ENCODE results near the gene EEIG1.

Gene EEIG1

DNA sequence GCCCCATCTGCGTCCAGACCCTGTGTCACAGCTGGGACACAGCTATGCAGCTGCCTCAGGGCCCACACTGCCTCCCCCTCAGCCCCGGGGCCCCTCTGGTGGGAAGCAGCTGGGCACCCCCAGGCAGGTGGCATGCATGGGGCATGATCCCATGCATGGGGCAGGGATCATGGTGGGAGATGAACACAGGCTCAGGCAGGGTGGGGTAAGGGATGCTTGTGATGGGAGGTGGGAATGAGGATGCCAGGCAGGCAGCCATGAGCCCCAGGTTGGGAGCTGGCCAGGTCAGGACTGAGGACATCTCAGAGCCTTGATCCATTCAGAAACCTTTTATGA is 19.7 kb downstream of the EEIG1 start:
- no peak for DNase-seq

DNA sequence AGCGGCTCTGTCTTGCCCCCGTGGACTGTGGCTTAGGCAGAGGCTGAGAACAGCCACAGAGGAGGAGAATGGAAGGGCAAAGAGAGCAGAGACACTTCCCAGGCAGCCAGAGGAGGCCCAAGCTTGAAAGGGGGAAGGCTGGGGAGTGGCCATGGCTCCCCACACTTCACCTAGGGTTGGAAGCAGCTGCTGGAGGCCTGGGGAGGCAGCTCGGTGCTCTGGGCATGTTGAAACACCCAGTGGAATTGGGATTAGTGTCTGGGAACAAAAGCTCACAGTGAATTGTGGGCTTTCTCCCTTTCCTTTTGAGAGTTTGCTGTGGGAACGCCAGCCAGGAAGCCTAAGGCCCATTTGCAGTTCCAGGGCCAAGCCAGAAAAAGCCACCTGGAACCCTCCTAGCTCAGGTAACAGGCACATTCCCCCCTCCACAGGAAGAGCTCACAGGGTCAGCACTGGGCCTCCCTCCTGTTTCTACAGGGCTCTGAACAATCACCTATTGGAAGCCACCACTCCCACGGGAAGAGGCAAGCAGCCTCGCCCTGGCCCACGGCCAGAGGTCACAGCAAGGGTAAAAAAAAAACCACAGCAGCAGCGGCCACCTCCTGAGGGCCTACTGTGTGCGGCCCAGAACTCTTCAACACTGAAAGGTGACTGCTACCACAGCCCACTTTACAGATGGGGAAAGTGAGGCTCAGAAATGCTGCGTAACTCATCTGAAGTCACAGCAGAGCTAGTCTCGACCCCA is 20.2 kb downstream of the EEIG1 start:
- no peak for DNase-seq

DNA sequence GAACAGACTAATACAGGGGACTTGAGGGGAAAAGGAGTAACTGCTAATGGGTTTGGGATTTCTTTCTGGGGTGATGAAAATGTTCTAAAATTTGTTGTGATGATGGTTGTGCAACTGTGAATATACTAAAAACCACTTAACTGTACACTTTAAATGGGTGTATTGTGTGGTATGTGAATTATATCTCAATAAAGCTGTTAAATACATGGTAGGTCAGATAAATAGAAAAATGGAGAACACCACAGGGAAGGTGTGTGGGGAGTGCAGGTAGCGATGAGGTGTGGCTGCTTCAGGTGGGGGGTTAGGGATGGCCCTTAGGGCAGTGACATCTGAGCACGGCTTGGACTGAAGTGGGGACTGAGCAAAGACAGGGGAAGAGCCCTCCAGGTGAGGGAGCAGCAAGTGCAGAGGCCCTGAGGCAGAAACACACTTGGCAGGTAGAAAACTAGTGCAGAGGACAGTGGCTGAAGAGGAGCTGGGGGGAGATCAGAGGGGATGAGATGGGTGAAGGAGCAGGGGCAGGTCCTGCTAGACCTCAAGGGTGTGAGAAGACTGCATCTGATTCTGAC is 20.9 kb downstream of the EEIG1 start:
- DNase-seq, result no peak

DNA sequence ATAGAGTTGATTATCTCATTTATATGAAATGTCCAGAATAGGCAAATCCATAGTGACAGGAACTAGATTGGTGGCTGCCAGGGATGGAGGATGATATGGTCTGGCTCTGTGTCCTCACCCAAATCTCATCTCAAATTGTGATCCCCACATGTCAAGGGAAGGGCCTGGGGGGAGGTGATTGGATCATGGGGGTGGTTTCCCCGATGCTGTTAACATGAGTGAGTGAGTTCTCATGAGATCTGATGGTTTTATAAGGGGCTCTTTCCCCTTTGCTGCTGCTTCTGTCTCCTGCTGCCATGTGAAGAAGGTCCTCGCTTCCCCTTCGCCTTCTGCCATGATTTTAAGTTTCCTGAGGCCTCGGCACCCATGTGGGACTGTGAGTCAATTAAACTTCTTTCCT is 21.4 kb downstream of the EEIG1 start:
- no peak for DNase-seq

DNA sequence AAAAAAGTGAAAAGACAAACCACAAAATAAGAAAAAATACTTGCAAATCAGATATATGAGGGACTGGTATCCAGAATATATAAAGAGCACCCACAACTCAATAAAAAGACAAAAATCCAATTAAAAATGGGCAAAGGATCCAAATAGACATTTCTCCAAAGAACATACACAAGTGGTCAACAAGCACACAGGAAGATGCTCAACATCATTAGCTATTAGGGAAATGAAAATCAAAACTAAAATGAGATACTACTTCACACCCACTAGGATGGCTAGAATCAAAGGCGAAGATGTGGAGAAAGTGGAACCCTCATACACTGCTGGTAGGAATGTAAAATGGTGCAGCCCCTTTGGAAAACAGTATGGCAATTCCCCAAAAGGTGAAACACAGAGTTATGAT is 22.1 kb downstream of the EEIG1 start:
- no peak for DNase-seq

DNA sequence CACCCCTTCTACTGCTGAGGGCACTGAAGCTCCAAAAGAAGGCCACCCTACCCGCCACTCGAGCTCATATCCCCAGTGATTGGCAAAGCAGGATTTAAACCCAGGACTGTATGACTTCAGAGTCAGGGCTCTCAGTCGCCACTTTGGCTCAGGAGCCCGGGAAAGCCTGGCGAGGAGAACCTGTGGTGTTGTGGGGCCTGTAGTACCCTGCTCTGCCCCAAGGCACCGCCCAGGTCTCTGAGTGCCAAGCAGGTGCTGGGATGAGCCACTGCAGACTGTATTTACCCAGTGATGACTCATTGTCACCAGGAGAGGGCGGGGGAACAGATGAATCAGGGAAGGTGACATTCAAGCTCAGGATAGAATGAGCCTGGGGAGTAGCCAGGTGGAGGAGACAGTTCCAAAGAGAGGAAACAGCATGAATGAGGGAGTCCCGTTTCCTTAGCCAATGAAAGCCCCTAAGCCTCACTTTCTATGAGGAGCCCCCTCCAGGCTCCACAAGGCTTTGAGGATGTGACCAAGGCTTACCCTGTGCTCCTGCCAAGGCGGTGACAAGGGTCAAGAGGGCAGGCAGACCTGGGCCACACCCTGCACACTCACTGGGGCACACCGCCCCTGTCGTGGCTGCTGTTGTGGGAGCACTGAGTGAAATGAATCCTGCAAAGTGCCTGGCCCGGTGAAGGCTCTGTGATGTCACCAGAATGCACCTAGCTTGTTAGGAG is 25.3 kb downstream of the EEIG1 start:
- peak in 20 of 51 donors; percentile 36 to 82 (median 46) for DNase-seq

DNA sequence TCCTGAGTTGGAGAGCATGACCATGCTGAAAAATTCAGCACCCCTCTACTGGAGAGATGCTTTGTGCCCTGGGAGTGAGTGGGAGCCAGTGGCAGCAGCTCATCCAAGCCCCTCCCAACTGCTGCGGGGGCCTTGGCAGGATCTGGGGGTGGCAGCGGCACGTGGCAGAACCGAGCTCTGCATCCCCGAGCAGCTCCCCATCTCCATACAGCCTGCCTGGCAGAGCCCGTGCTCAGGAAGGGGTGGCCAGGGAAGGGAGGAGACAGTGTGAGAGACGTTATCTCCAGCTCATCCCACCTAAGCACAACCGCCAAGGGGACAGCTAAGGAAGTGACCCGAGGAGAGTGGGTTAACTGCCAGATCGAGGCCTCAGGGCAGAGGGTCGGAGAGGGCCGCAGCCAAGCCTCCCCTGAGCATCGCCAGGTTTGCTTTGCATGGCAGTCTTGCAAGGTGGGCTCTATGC is 25.9 kb downstream of the EEIG1 start:
- DNase-seq, result peak in 30 of 51 donors; percentile 26 to 87 (median 53)

DNA sequence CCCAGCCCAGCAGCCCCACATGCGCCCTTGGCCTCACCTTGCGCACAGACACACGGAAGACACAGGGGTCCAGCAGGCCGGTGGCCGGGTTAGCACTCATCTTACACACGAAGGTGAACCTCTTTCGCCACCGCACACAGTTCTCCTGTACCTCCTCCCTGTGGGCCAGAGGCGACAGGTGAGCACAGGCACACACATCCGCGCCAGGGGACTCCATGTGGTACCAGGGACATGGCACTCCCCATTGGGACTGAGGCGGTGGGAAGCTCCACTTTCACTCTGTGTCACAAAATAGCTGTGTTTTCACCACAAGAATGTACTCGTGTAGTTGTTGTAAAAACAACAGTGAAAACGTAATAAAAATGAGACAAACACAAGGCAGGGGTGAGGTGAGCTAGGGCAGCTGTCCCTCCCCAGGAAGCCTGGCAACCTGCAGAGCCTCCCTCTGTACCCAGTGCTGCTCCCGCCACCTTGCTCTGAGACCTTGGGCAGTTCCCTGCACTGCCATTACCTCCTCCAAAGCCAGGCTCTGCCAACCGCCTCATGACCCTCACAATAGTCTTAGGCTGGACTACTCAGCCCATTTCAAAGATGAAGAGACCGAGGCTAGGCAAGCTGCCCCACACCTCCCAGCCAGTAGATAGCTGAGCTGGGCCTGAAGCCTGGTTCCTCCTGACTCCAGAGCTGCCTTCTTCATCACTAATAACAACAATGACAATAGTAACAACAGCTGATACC is 26.9 kb downstream of the EEIG1 start:
- DNase-seq, result no peak

DNA sequence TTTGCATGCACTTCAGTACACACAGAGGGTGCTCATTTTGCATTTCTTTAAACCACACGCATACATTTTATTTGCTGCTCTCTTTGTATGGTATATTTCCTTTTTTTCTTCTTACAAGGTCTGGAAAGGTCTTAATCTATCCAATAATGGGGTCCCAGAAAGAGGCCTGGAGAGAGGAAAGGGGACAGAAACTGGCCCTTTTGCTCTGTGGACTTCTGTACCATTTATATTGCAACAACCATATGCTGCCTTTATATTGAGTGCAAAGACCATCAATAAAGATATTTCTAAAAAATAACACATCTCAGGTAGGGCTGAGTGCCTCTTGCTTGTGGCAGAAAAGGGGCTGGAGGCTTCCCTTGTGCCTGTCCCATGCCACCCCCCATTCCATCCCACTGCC is 27.6 kb downstream of the EEIG1 start:
- no peak for DNase-seq

DNA sequence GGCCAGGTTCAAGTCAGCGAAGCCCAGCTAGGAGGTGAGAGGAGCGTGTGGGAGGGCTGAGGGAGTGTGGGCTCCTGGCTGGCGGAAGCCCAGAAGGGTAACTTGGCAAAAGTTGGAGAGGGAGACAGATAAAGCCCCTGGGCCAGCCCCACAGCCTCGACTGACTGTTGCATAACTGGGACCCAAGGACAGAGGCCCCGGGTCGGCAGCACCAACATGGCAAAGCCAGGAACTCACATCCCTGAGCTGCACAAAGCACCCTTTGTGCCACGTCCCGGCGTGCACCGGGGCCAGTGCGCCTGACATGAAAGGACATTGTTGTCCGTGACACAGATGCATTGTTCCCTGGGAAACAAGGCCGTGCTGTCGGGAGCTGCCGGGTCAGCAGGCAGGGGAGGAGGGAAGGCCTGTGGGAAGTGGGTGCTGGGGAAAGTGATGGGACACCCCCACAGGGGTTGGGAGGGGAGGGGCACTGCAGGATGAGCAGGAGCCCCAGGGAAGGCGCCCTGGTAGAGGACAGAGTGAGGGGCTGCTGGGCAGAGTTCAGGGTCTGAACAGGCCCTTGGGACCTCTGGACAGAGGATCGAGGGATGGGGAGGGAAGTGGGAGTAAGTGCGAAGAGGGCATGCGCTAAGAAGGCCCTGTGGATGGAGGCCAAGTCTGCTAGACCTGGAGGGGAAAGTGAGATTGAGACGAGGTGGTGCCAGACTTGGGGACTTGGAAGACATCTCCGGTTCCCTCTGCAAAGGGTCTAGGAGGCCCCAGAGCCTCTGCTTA is 30.1 kb downstream of the EEIG1 start:
- DNase-seq, result peak; percentile 34 to 98 (median 90)

DNA sequence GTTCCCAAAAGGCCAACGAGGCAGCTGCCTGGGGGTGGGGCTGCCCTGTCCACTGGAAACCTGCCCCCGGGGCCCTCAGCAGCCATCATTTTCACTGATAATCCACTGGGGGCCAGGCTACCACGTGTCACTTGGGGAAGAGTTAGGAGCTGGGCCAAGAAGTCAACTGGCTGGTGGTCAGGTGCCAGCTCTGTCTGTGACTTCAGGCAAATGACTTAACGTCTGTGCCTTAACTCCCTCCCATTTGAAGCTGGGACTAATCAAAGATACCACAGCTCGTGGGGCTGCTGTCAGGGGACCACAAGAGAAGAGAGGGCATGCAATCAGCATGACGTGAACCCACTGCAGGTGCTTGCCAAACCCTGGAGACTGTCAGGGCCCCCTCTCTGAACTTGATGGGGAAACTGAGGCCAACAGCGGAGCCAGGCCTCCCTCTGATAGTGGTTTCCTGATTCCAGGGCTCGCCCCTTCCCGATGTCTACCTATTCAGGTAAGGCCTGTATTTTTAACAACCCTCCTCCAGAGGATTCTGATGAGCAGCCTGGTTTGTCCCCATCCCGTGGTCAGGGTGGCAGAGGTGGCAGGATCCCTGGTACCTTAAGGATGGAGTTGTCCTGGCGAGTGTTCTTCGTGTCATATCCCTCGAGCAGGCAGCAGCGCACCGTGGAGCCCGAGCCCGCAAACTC is 30.8 kb downstream of the EEIG1 start:
- DNase-seq, result peak in 32 of 51 donors; percentile 29 to 78 (median 60)

DNA sequence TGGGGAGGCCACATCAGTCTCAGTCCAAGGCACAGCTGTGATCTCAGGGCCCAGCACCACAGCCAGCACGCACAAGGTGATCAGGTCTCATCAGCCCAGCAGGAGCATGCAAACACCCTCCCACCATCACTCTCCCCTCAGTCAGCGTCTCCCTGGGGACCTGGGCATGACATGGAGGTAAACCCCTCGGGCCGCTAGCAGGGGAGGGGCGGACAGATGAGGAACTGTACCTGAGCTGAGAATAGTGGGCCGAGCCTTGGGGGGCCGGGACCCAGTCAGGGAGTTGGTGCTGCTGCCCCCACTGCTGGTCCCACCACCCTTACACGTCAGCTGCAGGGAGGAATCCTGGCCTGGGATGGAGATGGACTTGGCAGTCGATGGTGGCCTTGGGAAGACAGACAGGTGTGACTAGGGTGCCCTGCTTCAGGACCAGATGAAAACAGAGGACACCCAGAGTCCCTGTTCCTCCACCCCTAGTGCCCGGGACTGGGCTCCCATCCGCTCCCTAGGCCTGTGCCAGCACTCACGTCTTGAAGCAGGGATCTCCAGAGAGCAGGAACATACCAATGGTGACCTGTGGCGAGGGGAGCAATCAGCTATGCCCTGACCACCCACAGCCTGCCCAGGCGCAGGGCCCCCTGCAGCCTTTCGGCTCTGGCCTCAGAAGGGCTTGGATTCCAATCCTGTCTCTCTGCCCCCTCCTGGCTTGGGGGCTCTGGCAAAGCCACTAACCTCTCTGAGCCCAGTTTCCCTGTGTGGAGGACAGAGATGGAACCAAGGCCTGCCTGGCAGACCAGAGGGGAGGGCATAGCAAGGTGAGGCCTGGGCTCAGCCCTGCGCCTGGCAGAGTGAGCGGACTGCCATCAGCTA is 32.7 kb downstream of the EEIG1 start:
- no peak for DNase-seq

DNA sequence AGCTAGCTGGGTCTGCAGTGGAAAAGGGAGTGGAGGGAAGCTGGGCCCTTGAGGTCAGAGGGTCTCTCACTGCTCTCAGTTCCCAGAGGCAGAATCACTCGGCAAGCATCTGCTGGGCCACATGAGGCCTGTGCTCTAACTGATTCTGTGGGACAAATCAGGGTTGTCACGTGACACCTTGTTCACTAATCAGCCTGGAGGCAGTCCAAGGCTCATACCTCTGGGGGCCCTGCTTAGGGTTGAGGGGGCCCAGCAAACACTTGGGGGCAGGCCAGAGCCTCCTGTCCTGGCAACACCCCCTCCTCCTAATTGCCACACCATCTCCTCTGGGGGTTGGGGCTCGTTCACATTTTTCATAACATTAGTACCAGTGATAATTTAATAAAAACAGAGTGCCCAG is 34.1 kb downstream of the EEIG1 start:
- no peak for DNase-seq

DNA sequence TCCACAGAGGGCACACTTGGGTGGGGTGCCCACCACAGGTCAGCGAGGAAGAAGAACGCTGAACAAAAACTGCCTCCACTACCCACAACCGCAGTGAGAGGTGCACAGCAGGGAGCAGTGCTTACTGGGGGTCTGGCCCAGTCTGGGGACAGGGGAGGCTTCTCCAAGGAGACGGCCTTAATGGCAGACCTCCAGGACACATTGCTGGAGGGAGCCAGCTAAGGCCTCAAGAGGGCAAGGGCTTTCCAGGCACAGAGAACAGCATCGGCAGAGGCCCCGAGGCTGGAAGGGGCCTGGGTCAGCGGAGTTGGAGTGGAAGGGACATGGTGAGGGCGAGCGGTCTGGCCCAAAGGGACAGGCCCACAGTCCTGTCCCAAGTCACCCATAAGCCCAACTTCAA is 34.8 kb downstream of the EEIG1 start:
- peak in 3 of 51 donors; percentile 24 to 37 (median 29) for DNase-seq

DNA sequence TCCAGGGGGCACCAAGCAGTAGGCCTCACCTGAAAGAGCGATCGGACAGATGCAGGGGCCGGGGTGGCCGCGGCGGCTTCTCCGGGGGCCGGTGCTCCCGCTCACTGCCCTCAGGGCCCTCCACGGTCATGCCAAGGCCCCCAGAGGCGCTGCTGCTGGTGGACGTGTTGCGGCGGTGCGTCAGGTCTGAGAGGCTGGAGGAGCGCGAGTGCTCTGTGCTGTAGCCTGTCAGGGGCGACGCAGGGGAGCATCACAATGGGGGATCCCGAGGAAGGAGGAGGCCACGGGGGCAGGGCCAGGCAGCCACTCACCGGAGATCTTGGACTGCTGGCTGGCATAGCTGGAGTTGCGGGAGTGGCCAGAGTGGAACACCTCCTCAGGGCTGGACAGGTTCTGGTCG is 35.5 kb downstream of the EEIG1 start:
- no peak for DNase-seq

DNA sequence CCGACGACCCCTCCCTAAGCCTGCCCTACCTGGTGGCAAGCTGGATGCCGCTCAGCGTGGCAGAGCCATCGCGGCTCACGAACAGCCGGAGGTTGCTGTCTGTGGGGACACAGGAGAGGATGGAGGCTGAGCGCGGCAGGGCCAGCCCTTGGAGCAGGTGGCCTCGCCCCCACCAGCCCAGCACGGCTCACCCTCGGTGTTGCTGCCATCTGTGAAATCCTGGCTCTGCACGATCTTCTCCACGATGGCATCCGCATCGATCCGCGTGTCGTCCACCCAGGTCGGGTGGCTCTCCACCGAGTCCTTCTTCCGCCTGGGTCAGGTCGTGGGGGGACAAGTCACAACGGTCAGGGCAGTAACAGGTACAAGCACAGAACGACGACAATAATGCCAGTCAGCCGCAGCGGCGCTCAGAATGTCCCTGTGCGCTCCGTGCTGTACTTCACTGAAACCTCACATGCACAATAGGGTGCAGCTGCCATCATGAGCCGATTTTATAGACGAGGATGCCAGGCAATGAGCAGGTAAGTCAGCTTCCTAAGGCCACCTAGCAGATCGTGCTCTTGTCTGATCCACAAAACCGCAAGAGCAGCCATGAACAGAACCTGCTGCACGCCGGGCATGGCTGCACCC is 36.1 kb downstream of the EEIG1 start:
- no peak for DNase-seq

DNA sequence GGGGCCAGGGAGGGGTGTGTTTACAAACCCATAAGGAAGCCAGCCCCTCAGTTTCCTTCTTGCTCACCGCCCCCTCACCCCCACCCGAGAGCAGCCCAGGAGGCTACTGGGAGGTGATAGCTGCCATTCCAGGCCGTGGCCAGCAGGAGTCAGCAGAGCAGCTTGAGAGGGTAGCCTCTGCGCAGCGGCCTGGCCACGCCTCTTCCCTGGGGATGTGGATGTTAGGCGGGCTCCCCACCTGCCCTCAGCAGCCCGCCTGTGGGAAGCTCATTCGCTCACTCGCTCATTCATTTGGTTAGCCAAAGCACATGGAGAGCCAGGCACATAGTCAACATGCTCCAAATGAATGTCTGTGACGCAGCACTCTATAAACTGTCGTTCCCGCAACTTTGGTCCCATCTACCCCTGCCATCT is 37.1 kb downstream of the EEIG1 start:
- DNase-seq, result peak in 49 of 51 donors; percentile 31 to 90 (median 72)

DNA sequence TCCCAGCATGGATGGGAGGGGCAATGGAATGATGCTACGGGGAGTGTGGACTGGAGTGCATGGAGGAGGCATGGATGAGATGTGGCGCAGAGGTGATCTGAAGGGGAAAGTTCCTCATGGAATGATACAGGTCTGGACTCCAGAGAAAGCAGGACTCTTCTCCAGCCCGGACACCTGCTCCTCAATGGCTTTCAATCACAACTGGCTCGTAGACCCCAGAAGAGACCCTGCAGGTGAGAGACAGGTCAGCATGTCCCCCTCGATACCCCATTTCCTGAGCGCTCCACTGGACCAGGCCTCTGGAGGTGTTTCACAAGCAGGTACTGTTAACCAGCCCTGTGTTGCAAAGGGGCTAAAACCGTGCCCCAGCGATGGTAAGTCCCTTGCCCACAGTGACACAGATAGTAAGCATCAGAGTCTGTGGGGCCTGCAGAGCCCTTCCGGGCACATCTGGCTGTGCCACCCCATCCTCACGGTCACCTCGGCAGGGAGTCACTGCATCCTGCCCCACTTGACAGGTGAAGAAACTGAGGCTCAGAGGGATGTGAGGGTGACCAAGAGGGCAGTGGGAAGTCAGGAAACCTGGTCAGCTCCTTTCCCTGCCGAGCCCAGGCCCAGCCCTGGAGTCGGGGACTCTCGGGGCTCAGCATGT is 37.7 kb downstream of the EEIG1 start:
- DNase-seq, result peak in 1 of 51 donors; percentile 30
